ENCODE data around the gene GANAB.

- TF ChIP-seq POLR2A (IDR thresholded peaks at IDR 0.05), result no peak
- no peak for TF ChIP-seq CTCF (IDR thresholded peaks at IDR 0.05)
Measured at GRCh38 chr11:62677156-62677555, 30.7 kb upstream of the GANAB start.
